Esophagus muscularis mucosa (tissue), 3 donors: ENCODE data around the gene TAPT1.

Experiments
- CTCF ChIP-seq, 3 experiments: fragments of 200-600 bp in 2 of 3; fragments of 450-650 bp in 1 of 3; sonication (generic) in 2 of 3; IDR thresholded peaks; one replicate each; pipeline ENCODE4 v1.5.1; 2017 to 2019; ENCODE audit warnings: antibody characterized with exemption in 3 of 3, mild to moderate bottlenecking in 2 of 3, moderate library complexity in 1 of 3
- POLR2AphosphoS5 ChIP-seq, 2 donors: sonication (generic); formaldehyde crosslinking; IDR thresholded peaks; one replicate each; pipeline ENCODE4 v1.6.1; 2017; ENCODE audit warnings: antibody characterized with exemption in 2 of 2

DNA sequence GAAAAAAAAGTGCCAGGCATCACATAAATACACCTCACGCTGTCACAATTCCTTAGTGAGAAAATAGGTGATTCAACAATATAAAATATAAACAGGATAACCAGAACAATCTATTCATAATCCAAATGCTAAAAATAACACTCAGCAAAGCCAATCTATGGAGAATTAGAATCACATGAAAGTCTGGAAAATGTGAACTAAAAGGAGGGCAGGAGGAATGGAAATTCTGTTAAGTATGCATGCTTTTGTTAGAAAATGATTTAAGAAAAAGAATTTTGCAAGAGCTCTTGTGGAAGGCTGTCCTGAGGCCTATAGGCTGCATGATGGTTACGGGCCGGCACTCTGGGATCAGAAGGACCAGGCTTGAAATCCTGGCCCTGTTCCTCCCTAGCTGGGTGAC lies 71.8 kb downstream of the TAPT1 start:
- no peak for TF ChIP-seq POLR2AphosphoS5 (IDR thresholded peaks at IDR 0.05)
- no peak for TF ChIP-seq CTCF (IDR thresholded peaks at IDR 0.05)
